Suprapubic skin (tissue), 4 donors: ENCODE results near the gene ADGRD1.

ENCODE experiments used
- CTCF ChIP-seq, 2 donors: fragments of 200-600 bp in 1 of 2; fragments of 450-650 bp in 1 of 2; sonication (generic) in 1 of 2; IDR thresholded peaks; one replicate each; pipeline ENCODE4 v1.5.1; 2016 to 2019; ENCODE audit warnings: antibody characterized with exemption in 2 of 2, mild to moderate bottlenecking in 1 of 2, moderate library complexity in 1 of 2
- EP300 ChIP-seq: sonication (generic); formaldehyde crosslinking; IDR thresholded peaks from one replicate; pipeline ENCODE4 v1.6.1; 2017; ENCODE audit warnings: antibody characterized with exemption
- POLR2A ChIP-seq, 2 donors: fragments of 450-650 bp; IDR thresholded peaks; one replicate each; pipeline ENCODE4 v1.6.1; 2017; ENCODE audit warnings: antibody characterized with exemption in 2 of 2, mild to moderate bottlenecking in 2 of 2, moderate library complexity in 2 of 2
- POLR2AphosphoS5 ChIP-seq, 3 donors: sonication (generic); formaldehyde crosslinking; IDR thresholded peaks; one replicate each; pipeline ENCODE4 v1.6.1; 2017; ENCODE audit warnings: antibody characterized with exemption in 3 of 3

- TF ChIP-seq CTCF (IDR thresholded peaks at IDR 0.05) (no peak), POLR2AphosphoS5 (IDR thresholded peaks at IDR 0.05) (no peak), POLR2A (IDR thresholded peaks at IDR 0.05) (no peak), EP300 (no peak)
These were observed 36.1 kb upstream of the ADGRD1 start for GRCh38 chr12:130917607-130918006.
